Prostate gland (tissue), 2 donors: ENCODE measurements around the gene ADIRF. TPM values are rescaled to one million over a fixed set of nuclear protein-coding genes. Genes with fewer than 3 reads are reported as not detected.
A peak's percentile ranks its signal among the peaks of the same experiment; 100 is the strongest.

ENCODE experiments used
- DNase-seq: peaks from one replicate; pipeline ENCODE4 v3.0.0-alpha.2; 2019; ENCODE audit warnings: low spot score
- H3K27ac ChIP-seq, 2 donors: fragments of 200-600 bp; sonication (generic); 2 replicates each; pipeline ENCODE4 v1.5.1; 2017 to 2019
- H3K27me3 ChIP-seq: fragments of 200-600 bp; sonication (generic); replicated peaks from 2 replicates; pipeline ENCODE4 v1.5.1; 2019; ENCODE audit not compliant: insufficient read depth
- H3K36me3 ChIP-seq, 2 donors: fragments of 200-600 bp; sonication (generic); 1 replicate in 1 of 2; 2 replicates in 1 of 2; pipeline versions ENCODE4 v1.5.1 to v1.8.1; 2017 to 2019
- H3K4me1 ChIP-seq: fragments of 200-600 bp; sonication (generic); replicated peaks from 2 replicates; pipeline ENCODE4 v1.5.1; 2019
- H3K4me3 ChIP-seq, 2 donors: fragments of 200-600 bp; sonication (generic); 2 replicates each; pipeline ENCODE4 v1.5.1; 2017 to 2019
- H3K9me3 ChIP-seq: fragments of 200-600 bp; sonication (generic); 2 replicates; pipeline ENCODE4 v1.5.1; 2017
- POLR2A ChIP-seq: fragments of 450-650 bp; IDR thresholded peaks from one replicate; pipeline ENCODE4 v1.6.1; 2016; ENCODE audit warnings: antibody characterized with exemption, mild to moderate bottlenecking
- POLR2AphosphoS5 ChIP-seq: sonication (generic); formaldehyde crosslinking; IDR thresholded peaks from one replicate; pipeline ENCODE4 v1.6.1; 2017; ENCODE audit warnings: antibody characterized with exemption
- WGBS: methylation state at CpG from one replicate; pipeline ENCODE4 v1.1.5; 2018; 5-methylcytosine and 5-hydroxymethylcytosine counted together
- intact Hi-C: fragments of 100-400 bp; cut with DNase I; formaldehyde crosslinking; loops from one replicate; pipeline ENCODE4 v1.14.2; 2022
- total RNA-seq, 2 donors: library from RNA; depleted of rRNA; stranded (reverse); fragments of >200 nt; gene quantifications; one replicate each; pipeline ENCODE4 v1.1.0, GENCODE V29; 2016
- TF ChIP-seq, protein P1 (sequence below), 4 experiments: fragments of 200-600 bp in 2 of 4; fragments of 450-650 bp in 2 of 4; sonication (generic) in 2 of 4; IDR thresholded peaks; 1 replicate in 3 of 4; 2 replicates in 1 of 4; pipeline ENCODE4 v1.5.1; 2016 to 2019; ENCODE audit warnings: antibody characterized with exemption in 4 of 4, mild to moderate bottlenecking in 2 of 4, moderate library complexity in 2 of 4

ADIRF gene
- total RNA-seq, 2 donors from 2014 or later = 128 to 347 TPM

DNA sequence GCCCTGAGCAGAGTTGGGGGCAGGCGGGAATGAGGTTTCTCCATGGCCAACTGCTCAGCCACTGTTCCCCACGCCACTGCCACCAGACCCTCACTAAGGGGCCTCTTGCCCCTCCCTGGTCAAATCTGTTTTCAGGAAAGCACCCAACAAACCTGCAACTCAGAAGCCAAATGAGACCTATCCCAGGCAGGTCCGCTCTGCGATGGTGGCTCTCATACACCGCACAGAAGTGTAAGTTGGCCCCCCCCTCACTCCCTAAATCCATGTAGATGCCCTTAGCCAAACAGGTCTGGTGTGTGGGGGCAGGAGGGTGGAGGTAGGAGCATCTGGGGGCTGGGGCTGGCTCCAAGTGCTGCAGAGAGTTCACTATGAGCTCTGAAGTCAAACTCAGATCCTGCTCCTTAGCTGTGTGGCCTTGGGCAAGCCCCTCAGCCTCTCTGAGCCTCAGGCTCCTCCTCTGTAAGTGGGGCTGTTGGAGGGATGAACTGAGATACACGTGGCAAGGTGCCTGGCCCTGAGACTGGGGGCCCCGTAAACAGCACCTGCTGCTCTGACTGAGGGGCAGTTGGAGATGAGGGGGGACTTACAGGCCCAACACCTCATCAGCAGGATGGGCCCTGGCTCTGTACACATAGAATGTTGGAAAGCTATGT, 12.0 kb upstream of the ADIRF start:
- H3K27me3 ChIP-seq = no peaks in the 10 kb centered on the region
- peak overlapping the region; percentile 0 to 2 for H3K4me3 ChIP-seq
- TF ChIP-seq, protein P1, sequence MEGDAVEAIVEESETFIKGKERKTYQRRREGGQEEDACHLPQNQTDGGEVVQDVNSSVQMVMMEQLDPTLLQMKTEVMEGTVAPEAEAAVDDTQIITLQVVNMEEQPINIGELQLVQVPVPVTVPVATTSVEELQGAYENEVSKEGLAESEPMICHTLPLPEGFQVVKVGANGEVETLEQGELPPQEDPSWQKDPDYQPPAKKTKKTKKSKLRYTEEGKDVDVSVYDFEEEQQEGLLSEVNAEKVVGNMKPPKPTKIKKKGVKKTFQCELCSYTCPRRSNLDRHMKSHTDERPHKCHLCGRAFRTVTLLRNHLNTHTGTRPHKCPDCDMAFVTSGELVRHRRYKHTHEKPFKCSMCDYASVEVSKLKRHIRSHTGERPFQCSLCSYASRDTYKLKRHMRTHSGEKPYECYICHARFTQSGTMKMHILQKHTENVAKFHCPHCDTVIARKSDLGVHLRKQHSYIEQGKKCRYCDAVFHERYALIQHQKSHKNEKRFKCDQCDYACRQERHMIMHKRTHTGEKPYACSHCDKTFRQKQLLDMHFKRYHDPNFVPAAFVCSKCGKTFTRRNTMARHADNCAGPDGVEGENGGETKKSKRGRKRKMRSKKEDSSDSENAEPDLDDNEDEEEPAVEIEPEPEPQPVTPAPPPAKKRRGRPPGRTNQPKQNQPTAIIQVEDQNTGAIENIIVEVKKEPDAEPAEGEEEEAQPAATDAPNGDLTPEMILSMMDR (IDR thresholded peaks at IDR 0.05) = no peak
- TF ChIP-seq POLR2AphosphoS5 = no peak
- TF ChIP-seq POLR2A = no peak
- H3K4me1 ChIP-seq = no peaks in the 10 kb centered on the region
- H3K9me3 ChIP-seq = no peaks in the 10 kb centered on the region
- no peak for DNase-seq
- intact Hi-C loops = no loop called here
- 82% methylated on average over 7 of the region's 7 CpGs for whole genome bisulfite sequencing
- peak overlapping the region in 1 of 2 donors; percentile 26 for H3K27ac ChIP-seq
- no peaks in the 10 kb centered on the region for H3K36me3 ChIP-seq

DNA sequence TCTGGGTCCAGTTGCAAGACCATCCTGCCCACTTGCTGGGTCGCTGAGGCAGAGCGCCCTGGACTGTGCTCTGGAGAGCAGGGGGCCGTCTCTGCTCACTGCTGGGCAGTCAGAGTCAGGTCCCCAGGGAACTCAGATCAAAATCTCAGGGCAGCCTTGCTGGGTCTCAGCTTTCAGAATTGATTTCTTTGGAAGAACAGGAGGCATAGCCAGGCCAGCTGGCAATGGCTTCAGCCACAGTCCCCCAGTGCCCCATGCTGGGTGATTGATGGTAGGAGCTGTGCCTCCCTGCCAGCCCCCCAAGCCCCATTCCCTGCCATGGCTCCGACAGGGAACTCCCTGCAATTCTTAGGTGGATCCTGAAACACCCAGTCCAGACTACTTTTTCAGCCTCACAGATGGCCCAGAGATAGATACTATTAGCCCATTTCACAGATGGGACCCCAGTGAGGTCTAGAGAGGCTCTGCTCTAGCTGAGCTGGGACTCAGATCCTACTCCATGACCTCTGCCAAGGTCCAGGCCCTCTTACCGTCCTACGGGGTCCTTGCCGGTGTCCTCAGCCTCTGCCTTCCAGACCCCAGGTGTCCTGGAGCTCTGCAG, 11.3 kb upstream of the ADIRF start:
- Histone ChIP-seq H3K9me3 (no peaks in the 10 kb centered on the region), H3K27ac (peak overlapping the region in 1 of 2 donors; percentile 31), H3K4me1 (no peaks in the 10 kb centered on the region), H3K27me3 (no peaks in the 10 kb centered on the region), H3K36me3 (no peaks in the 10 kb centered on the region), H3K4me3 (peak overlapping the region; percentile 0 to 2)
- 79% methylated on average over 7 of the region's 7 CpGs for WGBS
- no peak for DNase-seq
- intact Hi-C loops = no loop called here
- TF ChIP-seq, protein P1 (IDR thresholded peaks at IDR 0.05) = no peak
- no peak for TF ChIP-seq POLR2A
- TF ChIP-seq POLR2AphosphoS5 = no peak

DNA sequence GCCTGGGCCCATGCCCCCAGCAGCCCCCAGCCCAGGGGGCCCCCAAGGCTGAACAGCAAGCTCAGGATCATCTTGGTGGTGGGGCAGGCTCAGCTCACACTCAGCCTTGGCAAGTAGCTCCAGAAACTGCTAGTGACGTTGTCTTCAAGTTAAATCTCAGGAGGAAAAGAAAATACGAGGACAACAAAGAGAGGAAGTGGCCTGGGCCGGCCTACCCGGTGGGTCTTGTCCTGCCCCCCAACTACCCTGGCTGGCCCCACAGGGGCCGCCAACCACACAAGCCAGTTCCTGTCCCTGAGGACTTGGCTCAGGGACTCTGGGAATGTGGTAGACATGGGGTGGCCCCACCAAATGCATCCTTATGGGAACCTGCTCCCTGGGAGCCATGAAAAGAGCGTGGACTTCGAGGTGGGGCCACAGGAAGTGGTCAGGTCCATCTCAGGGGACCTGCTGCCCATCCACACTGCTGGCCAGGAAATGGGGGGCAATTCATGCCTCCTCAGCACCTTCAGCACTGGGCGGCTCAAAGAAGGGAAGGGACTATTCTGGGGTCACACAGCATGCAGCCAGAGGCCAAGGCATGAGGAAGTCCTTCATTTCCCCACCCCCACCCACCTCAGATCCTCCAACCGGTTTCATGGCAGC, 10.7 kb upstream of the ADIRF start, which contains the start of gene MMRN2:
MMRN2 (minus strand) TSS at position 145 of the 645 bp plus-strand sequence; CDS start at position 71, 74 bp downstream.
- DNase-seq = no peak
- Histone ChIP-seq H3K4me1 (no peaks in the 10 kb centered on the region), H3K27ac (peak within 1 kb of the TSS; percentile 26 to 31), H3K27me3 (no peaks in the 10 kb centered on the region), H3K36me3 (no peaks in the 10 kb centered on the region), H3K4me3 (peak within 1 kb of the TSS; percentile 0 to 2), H3K9me3 (no peaks in the 10 kb centered on the region)
- intact Hi-C loops = no loop called here
- TF ChIP-seq POLR2A = no peak
- no peak for TF ChIP-seq POLR2AphosphoS5
- TF ChIP-seq, protein P1 (IDR thresholded peaks at IDR 0.05) = no peak
- 58% methylated on average over 7 of the region's 9 CpGs for whole genome bisulfite sequencing

DNA sequence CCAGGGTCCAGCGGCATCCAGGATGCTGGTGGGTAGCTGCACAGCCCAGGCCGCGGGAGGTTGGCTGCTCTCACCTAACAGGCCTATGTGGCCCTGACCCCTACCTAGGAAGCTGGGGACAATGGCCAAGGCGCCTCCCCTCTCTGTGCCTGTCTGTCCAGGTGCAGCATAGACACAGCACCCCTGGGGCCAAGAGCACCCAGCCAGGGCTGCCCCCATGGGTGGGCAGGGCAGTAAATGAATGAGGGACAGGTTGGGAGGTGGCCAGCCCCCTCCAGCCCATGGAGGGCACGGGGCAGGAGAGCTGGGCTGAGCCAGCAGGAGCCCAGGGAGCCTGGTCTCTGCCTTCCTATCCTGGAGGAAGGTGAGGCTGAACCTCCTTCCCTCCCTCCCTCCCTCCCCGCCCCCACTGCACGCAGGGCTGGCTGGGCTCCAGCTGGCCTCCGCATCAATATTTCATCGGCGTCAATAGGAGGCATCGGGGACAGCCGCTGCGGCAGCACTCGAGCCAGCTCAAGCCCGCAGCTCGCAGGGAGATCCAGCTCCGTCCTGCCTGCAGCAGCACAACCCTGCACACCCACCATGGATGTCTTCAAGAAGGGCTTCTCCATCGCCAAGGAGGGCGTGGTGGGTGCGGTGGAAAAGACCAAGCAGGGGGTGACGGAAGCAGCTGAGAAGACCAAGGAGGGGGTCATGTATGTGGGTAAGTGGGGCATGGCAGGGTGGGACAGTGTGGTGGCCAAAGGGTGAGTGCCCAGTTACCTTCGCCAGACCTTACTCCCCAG, 10.0 kb upstream of the ADIRF start, which contains the start of gene SNCG:
SNCG (plus strand) TSS at position 484 of the 785 bp plus-strand sequence; CDS start at position 583, 99 bp downstream.
- Histone ChIP-seq H3K4me3 (no peak within 1 kb of the TSS), H3K27me3 (no peaks in the 10 kb centered on the region), H3K36me3 (no peaks in the 10 kb centered on the region), H3K27ac (peak within 1 kb of the TSS; percentile 31 to 61), H3K4me1 (no peaks in the 10 kb centered on the region), H3K9me3 (no peaks in the 10 kb centered on the region)
- TF ChIP-seq, protein P1 (IDR thresholded peaks at IDR 0.05) = no peak
- TF ChIP-seq POLR2A (no peak), POLR2AphosphoS5 (no peak)
- DNase-seq = no peak
- intact Hi-C loops = no loop called here
- 31% methylated on average over 19 of the region's 22 CpGs for WGBS
